ENCODE results near the gene PSMD9.
A peak's percentile ranks its signal among the peaks of the same experiment; 100 is the strongest.
"Not testable (repeated sequence)": the region's sequence is repeated elsewhere in the genome, so short reads cannot be mapped to it uniquely, and the experiment has no call there.

PSMD9 gene, protein sequence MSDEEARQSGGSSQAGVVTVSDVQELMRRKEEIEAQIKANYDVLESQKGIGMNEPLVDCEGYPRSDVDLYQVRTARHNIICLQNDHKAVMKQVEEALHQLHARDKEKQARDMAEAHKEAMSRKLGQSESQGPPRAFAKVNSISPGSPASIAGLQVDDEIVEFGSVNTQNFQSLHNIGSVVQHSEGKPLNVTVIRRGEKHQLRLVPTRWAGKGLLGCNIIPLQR

DNA sequence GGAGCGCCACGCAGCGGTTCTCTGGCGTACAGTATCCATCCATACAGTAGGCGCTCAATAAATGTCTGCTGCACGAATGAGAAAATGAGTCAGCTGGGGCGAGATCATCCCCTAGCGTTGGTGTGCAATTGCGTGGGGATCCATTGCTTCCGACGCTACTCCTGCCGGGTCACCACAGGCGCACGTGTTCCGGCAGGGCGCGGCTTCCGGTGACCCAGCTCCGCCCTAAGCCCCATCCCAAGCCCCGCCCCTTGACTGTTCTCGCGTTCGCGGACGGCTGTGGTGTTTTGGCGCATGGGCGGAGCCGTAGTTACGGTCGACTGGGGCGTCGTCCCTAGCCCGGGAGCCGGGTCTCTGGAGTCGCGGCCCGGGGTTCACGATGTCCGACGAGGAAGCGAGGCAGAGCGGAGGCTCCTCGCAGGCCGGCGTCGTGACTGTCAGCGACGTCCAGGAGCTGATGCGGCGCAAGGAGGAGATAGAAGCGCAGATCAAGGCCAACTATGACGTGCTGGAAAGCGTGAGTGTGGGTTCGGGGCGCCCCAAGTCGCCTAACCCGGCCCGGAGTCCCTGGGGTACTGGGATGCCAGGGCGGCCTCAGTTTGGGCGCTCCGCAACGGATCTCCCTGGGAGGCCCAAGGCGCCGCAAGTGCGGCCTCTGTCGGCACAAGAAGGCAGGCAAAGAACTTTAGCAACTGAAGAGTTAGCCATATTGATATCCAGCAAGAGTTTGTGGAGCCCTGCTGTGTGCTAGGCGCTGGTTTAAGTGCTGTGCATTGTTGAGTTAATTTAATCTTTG, at the start of gene PSMD9:
PSMD9 (plus strand) TSS at position 313 of the 796 bp plus-strand sequence; CDS start at position 380, 67 bp downstream.
- peak; percentile 99 for DNase-seq

- peak; percentile 100 for DNase-seq
These were observed 49.2 kb upstream of the PSMD9 start for GRCh38 chr12:121839106-121839992.

GRCh38 chr12:121839993-121840761, 48.4 kb upstream of the PSMD9 start:
- DNase-seq, result no peak

DNA sequence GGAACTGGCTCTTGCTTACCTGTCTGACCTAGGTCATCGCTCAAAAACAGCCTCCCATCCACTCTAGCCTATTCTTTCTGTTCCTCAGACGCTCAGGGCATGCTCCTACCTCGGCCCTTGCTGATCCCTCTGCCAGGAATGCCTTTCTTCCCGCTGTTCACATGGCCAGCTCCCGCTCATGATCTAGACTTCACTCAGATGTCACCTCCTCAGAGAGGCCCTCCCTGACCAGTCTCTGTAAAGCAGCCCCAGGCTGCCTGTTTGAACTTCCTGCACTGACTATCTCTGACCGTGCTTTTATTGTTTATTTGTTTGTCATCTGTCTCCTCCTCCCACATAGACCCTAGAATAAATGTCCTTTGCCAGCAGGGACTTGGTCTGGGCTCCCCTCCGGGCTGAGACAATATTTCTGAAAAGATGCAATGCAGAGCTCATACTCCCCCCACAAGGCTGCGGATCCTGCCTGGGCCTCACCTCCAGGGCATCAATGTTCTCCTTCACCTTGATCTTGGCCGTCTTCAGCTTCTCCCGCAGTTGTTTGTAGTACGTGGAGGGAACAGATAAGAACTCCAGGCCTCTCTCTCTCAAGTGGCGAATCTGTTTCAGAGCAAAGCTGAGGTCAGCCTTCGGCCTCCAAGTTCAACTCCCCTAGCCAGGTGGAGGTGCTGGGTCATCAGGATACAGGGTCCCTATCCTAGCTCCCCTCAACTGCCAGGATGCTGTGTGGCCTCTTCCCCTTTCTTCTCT, 45.2 kb upstream of the PSMD9 start:
- no peak for DNase-seq

DNA sequence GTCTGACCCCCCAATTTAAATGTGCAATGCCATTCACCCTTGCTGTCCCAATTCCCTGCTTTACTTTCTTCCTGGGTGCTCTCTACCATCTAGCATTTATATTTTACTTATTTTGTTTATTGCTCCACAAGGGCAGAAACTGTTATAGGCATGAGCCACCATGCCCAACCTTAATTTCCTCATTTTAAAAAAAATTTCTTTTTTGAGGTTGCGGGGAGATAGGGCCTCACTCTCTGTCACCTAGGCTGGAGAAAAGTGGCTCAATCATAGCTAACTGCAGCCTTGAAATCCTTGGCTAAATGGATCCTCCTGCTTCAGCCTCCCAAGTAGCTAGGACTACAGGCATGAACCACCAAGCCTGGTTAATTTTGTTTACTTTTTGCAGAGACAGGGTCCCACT, 42.9 kb upstream of the PSMD9 start:
- no peak for DNase-seq

DNA sequence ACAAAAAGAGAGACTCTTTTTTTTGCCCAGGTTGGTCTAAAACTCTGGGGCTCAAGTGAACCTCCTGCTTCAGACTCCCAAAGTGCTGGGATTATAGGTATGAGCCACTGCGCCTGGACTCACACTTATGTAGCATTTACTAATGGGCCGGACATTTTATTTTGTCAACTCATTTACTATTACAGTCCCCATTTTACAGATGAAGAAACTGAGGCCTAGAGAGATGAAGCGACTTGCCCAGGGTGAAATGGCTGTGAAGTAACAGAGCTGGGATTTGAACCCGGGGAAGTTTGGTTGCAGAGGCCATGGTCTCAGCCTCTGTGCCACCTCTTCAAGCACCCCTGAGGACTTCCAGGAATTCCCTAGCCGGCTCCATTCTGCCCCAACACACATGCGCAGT, 39.4 kb upstream of the PSMD9 start:
- no peak for DNase-seq

GRCh38 chr12:121849665-121850064, 38.9 kb upstream of the PSMD9 start:
- DNase-seq, result no peak

- DNase-seq, result not testable (repeated sequence)
These were observed 36.2 kb upstream of the PSMD9 start for GRCh38 chr12:121852392-121852791.

- no peak for DNase-seq
These were observed 31.0 kb upstream of the PSMD9 start for GRCh38 chr12:121857322-121858246.

DNA sequence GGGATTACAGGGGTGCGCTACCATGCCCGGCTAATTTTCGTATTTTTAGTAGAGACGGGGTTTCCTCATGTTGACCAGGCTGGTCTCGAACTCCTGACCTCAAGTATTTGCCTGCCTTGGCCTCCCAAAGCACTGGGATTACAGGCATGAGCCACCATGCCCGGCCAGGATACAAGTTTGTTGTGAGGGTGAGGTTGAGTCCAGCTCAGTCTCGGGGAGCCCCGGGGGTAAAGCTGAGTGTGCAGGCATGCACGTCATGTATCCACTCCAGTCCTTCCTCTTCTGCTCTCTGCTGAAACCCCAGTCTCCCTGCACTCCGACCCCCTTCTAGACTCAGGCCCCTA, 30.3 kb upstream of the PSMD9 start:
- DNase-seq, result no peak

GRCh38 chr12:121858662-121859572, 29.7 kb upstream of the PSMD9 start, which contains the start of gene HPD:
TSS of gene HPD (minus strand) at chr12:121858859. CDS start at chr12:121858823, 36 bp downstream.
- DNase-seq, result no peak

DNA sequence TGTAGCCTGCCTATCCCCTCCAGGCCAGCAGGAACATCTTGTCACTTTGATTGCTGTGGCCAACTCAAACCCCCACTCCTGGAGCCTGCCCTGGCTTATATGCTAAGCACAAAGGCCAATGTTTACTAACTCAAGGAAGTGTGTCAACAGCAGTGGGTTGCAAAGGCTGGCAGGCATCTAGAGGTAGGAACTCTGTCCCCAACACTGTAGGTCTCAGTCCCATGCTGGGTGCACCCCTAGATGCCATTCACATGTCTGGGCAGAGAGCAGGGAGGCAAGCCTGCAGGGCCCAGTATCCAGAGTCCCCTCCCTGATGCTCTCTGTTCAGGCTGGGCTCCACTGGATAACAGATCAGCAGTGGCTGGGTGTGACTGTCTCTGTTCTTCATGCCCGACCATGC, 28.3 kb upstream of the PSMD9 start:
- no peak for DNase-seq

DNA sequence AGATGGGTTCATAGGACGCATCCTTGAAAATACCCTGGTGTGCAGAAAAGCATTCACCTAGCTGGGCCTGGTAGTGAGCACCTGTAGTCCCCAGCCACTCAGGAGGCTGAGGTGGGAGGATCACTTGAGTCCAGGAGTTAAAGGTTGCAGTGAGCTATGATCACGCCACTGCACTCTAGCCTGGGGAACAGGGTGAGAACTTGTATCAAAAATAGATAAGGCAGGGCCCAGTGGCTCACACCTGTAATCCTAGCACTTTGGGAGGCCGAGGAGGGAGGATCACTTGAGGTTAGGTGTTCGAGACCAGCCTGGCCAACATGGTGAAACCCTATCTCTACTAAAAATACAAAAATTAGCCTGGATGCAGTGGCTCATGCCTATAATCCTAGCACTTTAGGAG, 27.9 kb upstream of the PSMD9 start:
- DNase-seq, result not testable (repeated sequence)

DNA sequence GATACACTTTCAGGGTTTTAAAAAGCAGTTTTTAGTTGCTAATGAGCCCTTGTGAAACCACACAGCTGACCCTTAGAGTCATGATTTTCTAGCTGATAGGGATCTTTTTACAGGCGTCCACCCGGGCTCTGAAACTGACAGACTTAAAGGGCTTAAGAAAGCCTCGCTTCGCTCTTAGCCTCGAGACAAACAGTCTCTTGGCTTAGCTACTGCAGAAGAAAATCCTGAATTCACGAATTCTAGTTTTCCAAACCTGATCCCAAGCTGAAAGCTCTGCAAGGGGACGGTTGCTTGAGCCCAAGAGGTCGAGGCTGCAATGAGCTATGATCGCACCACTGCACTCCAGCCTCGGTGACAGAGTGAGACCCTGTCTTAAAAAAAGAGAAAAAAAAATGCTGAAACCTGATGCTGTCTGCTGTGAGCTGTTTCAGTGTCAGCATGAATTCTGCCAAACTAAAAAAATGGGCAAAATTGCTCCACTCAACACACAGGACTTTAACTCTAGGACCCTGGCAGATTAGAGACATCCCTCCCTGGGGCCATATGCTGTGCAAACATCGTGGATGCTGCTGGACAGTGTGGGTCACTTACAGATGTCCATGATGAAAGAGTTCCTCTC, 26.8 kb upstream of the PSMD9 start:
- no peak for DNase-seq

DNA sequence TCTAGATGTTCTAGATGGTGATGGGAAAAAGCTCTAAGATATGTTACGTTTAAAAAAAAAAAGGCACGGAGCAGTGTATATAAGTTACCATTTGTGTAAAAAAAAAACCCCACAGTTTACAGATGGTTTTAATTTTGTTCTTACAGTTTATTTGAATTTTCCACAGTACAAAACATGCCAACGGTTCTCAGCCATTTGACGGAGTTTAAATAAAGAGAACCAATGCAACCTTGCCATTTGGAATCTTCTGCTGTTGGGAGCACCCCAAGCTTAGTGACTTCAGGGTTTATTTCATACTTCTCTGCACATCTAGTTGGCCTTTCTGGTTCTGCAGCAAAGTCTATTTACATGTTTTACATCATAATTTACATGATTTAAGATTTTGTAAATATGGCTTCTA, 22.3 kb upstream of the PSMD9 start:
- DNase-seq, result no peak

DNA sequence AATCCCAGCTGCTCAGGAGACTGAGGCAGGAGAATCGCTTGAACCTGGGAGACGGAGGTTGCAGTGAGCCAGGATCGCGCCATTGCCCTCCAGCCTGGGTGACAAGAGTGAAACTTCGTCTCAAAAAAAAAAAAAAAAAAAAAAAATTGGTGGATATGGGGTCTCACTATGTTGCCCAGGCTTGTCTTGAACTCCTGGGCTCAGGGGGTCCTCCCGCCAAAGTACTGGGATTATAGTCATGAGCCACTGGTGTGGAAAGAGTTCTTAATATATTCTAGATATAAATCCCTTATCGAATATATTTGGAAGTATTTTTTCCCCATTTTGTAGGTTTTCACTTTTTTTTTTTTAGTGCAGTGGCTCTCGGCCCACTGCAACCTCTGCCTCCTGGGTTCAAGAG, 19.4 kb upstream of the PSMD9 start:
- DNase-seq, result not testable (repeated sequence)

DNA sequence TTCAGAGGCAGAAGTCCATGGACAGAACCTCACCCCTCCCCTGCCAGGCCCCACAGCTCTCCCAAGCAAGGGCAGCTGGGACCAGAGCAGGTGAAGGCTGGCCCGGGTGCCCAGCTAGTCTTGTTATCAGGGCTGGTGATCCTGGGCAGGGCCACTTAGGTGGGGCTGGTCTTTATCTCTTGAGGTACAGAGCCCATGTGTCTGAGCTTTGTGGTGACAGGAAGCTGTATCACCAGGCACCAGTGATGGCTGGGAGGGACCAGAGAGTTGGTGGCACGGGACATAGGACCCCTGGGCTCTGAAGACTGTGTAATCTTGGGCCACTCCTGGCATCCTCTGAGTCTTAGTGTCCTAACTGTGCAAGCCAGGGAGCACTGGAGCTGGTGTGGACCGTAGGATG, 17.1 kb upstream of the PSMD9 start:
- DNase-seq, result no peak

DNA sequence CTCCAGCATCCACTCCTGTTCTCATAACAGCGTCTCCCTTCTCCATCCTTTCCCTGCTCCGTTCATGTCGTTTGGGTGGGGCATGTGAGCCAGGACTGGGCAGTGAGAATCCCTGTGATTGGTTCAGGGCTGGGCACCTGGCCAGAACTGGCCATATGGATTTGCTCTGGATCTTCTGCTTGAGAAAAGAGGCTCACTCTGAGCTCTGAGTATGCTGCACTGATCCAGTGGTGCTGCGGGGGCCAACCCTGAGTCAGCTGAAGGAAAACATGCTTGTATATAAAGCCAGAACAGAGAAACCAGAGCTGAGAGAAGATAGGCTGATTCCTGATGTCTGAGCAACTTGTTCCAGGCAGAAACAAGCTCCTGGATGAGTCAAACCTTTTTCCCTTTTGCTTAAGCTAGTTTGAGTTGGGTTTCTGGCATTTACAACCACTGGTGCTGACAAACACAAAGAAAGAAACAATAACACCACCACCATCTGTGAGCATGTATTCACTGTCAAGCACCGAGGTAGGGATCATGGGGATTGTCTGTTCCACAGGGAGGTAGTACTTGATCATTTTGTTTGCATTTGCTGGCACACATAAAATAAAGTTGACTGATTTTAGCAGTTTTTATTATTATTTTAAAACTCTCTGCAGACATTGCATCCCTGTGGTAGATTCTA, 15.9 kb upstream of the PSMD9 start:
- DNase-seq, result no peak

DNA sequence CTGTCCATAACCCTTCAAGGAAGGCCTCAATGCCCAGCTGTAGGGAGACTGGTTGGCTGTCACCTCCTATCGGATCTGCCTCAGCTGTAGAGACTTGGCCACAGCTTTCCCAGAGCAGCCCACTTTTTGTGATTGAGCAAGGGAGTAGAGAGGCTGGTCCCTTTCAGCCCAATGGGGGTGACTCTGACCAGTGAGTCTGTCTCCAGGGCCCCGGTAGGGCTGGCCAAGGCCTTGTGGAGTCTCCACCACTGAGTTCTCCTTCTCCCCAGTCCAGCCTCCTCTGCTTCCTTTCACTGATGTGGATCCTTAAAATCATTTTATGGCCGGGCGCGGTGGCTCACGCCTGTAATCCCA, 15.4 kb upstream of the PSMD9 start:
- no peak for DNase-seq

Data from activated CD4-positive, alpha-beta T cell treated with anti-CD3 and anti-CD28 coated beads, Interleukin-2, amount 50 U/mL, for 1 hour (primary cell).